NCI-H2227 treated with DMSO at 0.1 percent for 48 hours (cell line): Measurements from ENCODE around the gene EHHADH.
"Not testable (repeated sequence)": the region's sequence is repeated elsewhere in the genome, so short reads cannot be mapped to it uniquely, and the experiment has no call there.

Experiments used
- DNase-seq: peaks from one replicate; lab custom pipeline; 2025; lab: John Stamatoyannopoulos, UW

The EHHADH gene

GRCh38 chr3:185253645-185254410, at the start of gene EHHADH:
EHHADH (minus strand) TSS chr3:185254049; CDS start chr3:185254022, 27 bp downstream.
- DNase-seq = peak; percentile 59

GRCh38 chr3:185299918-185300426, 46.1 kb upstream of the EHHADH start:
- not testable (repeated sequence) for DNase-seq

GRCh38 chr3:185297867-185298266, 44.0 kb upstream of the EHHADH start:
- no peak for DNase-seq

- DNase-seq = no peak
Observed at GRCh38 chr3:185292238-185292637, 38.4 kb upstream of the EHHADH start.

GRCh38 chr3:185290266-185290665, 36.4 kb upstream of the EHHADH start:
- no peak for DNase-seq

GRCh38 chr3:185283374-185283935, 29.6 kb upstream of the EHHADH start:
- DNase-seq = no peak

- peak; percentile 94 for DNase-seq
Observed at GRCh38 chr3:185282696-185283373, 29.0 kb upstream of the EHHADH start.

GRCh38 chr3:185280572-185281365, 26.9 kb upstream of the EHHADH start:
- peak; percentile 65 for DNase-seq

- no peak for DNase-seq
Observed at GRCh38 chr3:185279587-185280138, 25.8 kb upstream of the EHHADH start.

- DNase-seq = no peak
Observed at GRCh38 chr3:185276415-185276814, 22.6 kb upstream of the EHHADH start.

- DNase-seq = no peak
Observed at GRCh38 chr3:185272033-185272432, 18.2 kb upstream of the EHHADH start.

GRCh38 chr3:185270956-185271332, 17.1 kb upstream of the EHHADH start:
- DNase-seq = no peak

GRCh38 chr3:185270262-185270955, 16.6 kb upstream of the EHHADH start:
- DNase-seq = peak; percentile 23

- no peak for DNase-seq
Observed at GRCh38 chr3:185268194-185268962, 14.5 kb upstream of the EHHADH start.

- DNase-seq = no peak
Observed at GRCh38 chr3:185267193-185267592, 13.3 kb upstream of the EHHADH start.

- no peak for DNase-seq
Observed at GRCh38 chr3:185264849-185265553, 11.2 kb upstream of the EHHADH start.

- DNase-seq = no peak
Observed at GRCh38 chr3:185263423-185263822, 9.6 kb upstream of the EHHADH start.

- DNase-seq = no peak
Observed at GRCh38 chr3:185257334-185257733, 3.5 kb upstream of the EHHADH start.

GRCh38 chr3:185254799-185255198, 950 bp upstream of the EHHADH start:
- DNase-seq = no peak

GRCh38 chr3:185253133-185253532, 716 bp downstream of the EHHADH start:
- not testable (repeated sequence) for DNase-seq
